OCI-LY7 (cell line): ENCODE measurements around the gene ANGPT4. TPM values are rescaled to one million over a fixed set of nuclear protein-coding genes. Genes with fewer than 3 reads are reported as not detected.
A peak's percentile ranks its signal among the peaks of the same experiment; 100 is the strongest.
"Not testable (repeated sequence)": the region's sequence is repeated elsewhere in the genome, so short reads cannot be mapped to it uniquely, and the experiment has no call there.

Experiments
- BruUV-seq: library from RNA; stranded (reverse); fragments of 400-500 nt; replicated peaks from 2 replicates; lab custom pipeline; 2021; lab: Mats Ljungman, UMichigan
- CTCF ChIA-PET: fragments of 300-600 bp; sonication (Branson Sonifier 250); formaldehyde crosslinking; loops from one replicate; lab custom pipeline; 2022; ENCODE audit warnings: antibody characterized with exemption; ENCODE audit not compliant: unreplicated experiment; lab: Charles Lee
- POLR2A ChIA-PET: fragments of 300-600 bp; sonication (Branson Sonifier 250); formaldehyde crosslinking; loops from one replicate; lab custom pipeline; 2022; ENCODE audit warnings: antibody characterized with exemption; lab: Charles Lee
- DNase-seq: peaks from one replicate; pipeline ENCODE4 v3.0.0-alpha.2; 2015; ENCODE audit warnings: low spot score
- H2AFZ ChIP-seq: fragments of 200-600 bp; sonication (generic), shearing (Covaris generic); 2 replicates; pipeline ENCODE4 v1.6.1; 2014; ENCODE audit warnings: mild to moderate bottlenecking, antibody characterized with exemption, low read length, moderate library complexity
- H3K27ac ChIP-seq: fragments of 200-600 bp; sonication (generic); 2 replicates; pipeline ENCODE4 v1.5.1; 2014; ENCODE audit warnings: mixed run types, low read depth, mild to moderate bottlenecking, moderate library complexity, low read length, inconsistent platforms; ENCODE audit not compliant: poor library complexity, severe bottlenecking
- H3K36me3 ChIP-seq: fragments of 200-600 bp; sonication (generic); 2 replicates; pipeline ENCODE4 v1.6.1; 2014; ENCODE audit warnings: mild to moderate bottlenecking, antibody characterized with exemption, low read length, moderate library complexity, mixed read lengths; ENCODE audit not compliant: insufficient read depth
- H3K4me1 ChIP-seq: fragments of 200-600 bp; sonication (generic); 2 replicates; pipeline ENCODE4 v1.5.1; 2014; ENCODE audit warnings: mild to moderate bottlenecking, low read length; ENCODE audit not compliant: insufficient read depth, poor library complexity, severe bottlenecking
- H3K4me2 ChIP-seq: fragments of 200-600 bp; sonication (generic); 2 replicates; pipeline ENCODE4 v1.6.1; 2014; ENCODE audit warnings: mild to moderate bottlenecking, low read length
- H3K4me3 ChIP-seq: fragments of 200-600 bp; sonication (generic); 2 replicates; pipeline ENCODE4 v1.5.1; 2014; ENCODE audit warnings: mild to moderate bottlenecking, low read depth, low read length; ENCODE audit not compliant: poor library complexity, severe bottlenecking
- H3K79me2 ChIP-seq: fragments of 200-600 bp; sonication (generic); 2 replicates; pipeline ENCODE4 v1.6.1; 2016; ENCODE audit warnings: low read depth, mild to moderate bottlenecking, low read length, moderate library complexity, mixed read lengths; ENCODE audit not compliant: insufficient read depth
- H3K9me2 ChIP-seq: fragments of 200-600 bp; sonication (generic); 2 replicates; pipeline ENCODE4 v1.6.1; 2016; ENCODE audit warnings: mild to moderate bottlenecking, low read length, mixed read lengths; ENCODE audit not compliant: insufficient read depth
- H3K9me3 ChIP-seq: fragments of 200-600 bp; sonication (generic); 2 replicates; pipeline ENCODE4 v1.6.1; 2014; ENCODE audit warnings: mild to moderate bottlenecking, mixed run types, low read length, mixed read lengths
- H4K20me1 ChIP-seq: fragments of 200-600 bp; sonication (generic); 2 replicates; pipeline ENCODE4 v1.6.1; 2014; ENCODE audit warnings: mild to moderate bottlenecking, antibody characterized with exemption, low read length, moderate library complexity, mixed read lengths; ENCODE audit not compliant: insufficient read depth
- EZH2phosphoT487 ChIP-seq: fragments of 200-600 bp; sonication (generic); IDR thresholded peaks from 2 replicates; pipeline ENCODE4 v1.6.1; 2018; ENCODE audit warnings: low read depth, borderline replicate concordance, mild to moderate bottlenecking, mixed run types, antibody characterized with exemption, low read length, moderate library complexity, mixed read lengths
- intact Hi-C: fragments of 100-400 bp; cut with micrococcal nuclease; formaldehyde crosslinking; loops from one replicate; pipeline ENCODE4 v1.10.0; 2022; ENCODE audit not compliant: unreplicated experiment
- total RNA-seq, 2 experiments: library from RNA; depleted of rRNA in 1 of 2; stranded (reverse); fragments of >200 nt in 1 of 2; shearing (Covaris generic) in 1 of 2; gene quantifications; 2 replicates each; pipeline ENCODE4 v1.2.3, GENCODE V29; 2014 to 2022
- TF ChIP-seq, protein P1 (sequence below): fragments of 200-600 bp; sonication (generic); conservative IDR thresholded peaks from 2 replicates; pipeline ENCODE4 v1.5.1; 2014; ENCODE audit warnings: mild to moderate bottlenecking, antibody characterized with exemption, low read length, moderate library complexity, mixed read lengths

Gene ANGPT4
- total RNA-seq, 2 experiments from 2014 or later, result not detected

- H3K4me3 ChIP-seq, result no peak overlapping the region
- no peak for DNase-seq
- H3K36me3 ChIP-seq, result no peaks in the 10 kb centered on the region; the same call in 1 of the 2 replicates
- H3K9me3 ChIP-seq, result no peaks in the 10 kb centered on the region
- H3K4me1 ChIP-seq, result peaks cover 13% of the 10 kb centered on the region
- CTCF ChIA-PET, result no interaction called here
- no peak overlapping the region for H3K27ac ChIP-seq
- H2AFZ ChIP-seq, result no peak overlapping the region
- no peak overlapping the region for H3K4me2 ChIP-seq
- TF ChIP-seq EZH2phosphoT487, result no peak
- TF ChIP-seq, protein P1, sequence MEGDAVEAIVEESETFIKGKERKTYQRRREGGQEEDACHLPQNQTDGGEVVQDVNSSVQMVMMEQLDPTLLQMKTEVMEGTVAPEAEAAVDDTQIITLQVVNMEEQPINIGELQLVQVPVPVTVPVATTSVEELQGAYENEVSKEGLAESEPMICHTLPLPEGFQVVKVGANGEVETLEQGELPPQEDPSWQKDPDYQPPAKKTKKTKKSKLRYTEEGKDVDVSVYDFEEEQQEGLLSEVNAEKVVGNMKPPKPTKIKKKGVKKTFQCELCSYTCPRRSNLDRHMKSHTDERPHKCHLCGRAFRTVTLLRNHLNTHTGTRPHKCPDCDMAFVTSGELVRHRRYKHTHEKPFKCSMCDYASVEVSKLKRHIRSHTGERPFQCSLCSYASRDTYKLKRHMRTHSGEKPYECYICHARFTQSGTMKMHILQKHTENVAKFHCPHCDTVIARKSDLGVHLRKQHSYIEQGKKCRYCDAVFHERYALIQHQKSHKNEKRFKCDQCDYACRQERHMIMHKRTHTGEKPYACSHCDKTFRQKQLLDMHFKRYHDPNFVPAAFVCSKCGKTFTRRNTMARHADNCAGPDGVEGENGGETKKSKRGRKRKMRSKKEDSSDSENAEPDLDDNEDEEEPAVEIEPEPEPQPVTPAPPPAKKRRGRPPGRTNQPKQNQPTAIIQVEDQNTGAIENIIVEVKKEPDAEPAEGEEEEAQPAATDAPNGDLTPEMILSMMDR, result no peak
- no peaks in the 10 kb centered on the region for H4K20me1 ChIP-seq
- intact Hi-C loops, result no loop called here
- POLR2A ChIA-PET, result interaction anchor here (0.7 kb wide), 1 partner anchor 16 kb away, joined by 3 read pairs; no protein-coding TSS in a partner anchor
- H3K9me2 ChIP-seq, result no peaks in the 10 kb centered on the region
- H3K79me2 ChIP-seq, result no peaks in the 10 kb centered on the region
- no TSS peak for BruUV-seq
Observed at GRCh38 chr20:853406-853996, 62.6 kb downstream of the ANGPT4 start.

DNA sequence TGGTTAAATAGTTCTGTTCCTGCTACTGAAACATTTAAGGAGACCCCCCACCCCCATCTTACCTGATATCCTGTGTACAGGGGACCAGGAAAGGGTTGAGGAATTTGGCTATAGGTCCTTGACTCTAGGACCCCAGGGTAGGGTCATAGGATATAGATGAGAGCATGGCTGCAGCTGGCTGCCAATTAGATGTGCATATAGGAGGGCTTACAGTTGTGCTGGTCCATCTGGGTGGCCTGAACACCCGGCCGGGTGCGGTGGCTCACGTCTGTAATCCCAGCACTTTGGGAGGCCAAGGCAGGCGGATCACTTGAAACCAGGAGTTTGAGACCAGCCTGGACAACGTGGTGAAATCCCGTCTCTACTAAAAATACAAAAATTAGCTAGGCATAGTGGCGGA, 67.4 kb downstream of the ANGPT4 start:
- H3K4me2 ChIP-seq, CTCF ChIA-PET, H3K4me3 ChIP-seq, H3K9me3 ChIP-seq, H3K9me2 ChIP-seq, intact Hi-C loops, H3K36me3 ChIP-seq, H4K20me1 ChIP-seq, DNase-seq, H2AFZ ChIP-seq, H3K27ac ChIP-seq, BruUV-seq: not testable (repeated sequence)
- Histone ChIP-seq H3K4me1 (peaks cover 58% of the 10 kb centered on the region), H3K79me2 (peaks cover 28% of the 10 kb centered on the region; the same call in 1 of the 2 replicates)
- POLR2A ChIA-PET, result interaction anchor here (0.5 to 2.7 kb wide), 3 partner anchors 15 to 439 kb away, joined by 3 to 40 read pairs (median 3); partner anchors contain the start of gene FAM110A

DNA sequence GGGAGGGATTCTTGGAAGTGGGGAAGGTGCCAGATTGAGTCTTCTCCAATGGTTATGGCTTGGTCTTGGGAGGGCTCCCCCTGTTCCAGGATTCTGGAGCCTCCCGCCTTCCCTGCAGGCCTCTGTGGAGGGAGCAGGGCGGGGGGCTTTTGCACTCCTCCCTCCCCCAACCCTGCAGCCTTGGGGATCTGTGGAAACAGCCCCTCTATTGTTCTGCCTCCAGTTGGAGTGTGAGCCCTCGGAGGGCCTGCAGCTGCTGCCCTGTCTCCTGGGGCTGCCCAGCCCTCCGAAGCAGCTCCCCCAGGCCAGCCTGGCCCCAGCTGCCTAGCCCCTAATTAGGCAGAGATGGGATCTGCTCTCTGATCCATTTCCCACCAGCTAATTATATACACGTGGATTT, 67.9 kb downstream of the ANGPT4 start:
- peaks cover 4% of the 10 kb centered on the region for H3K36me3 ChIP-seq
- H3K4me2 ChIP-seq, result peak overlapping the region; percentile 81
- TF ChIP-seq EZH2phosphoT487, result no peak
- TF ChIP-seq, protein P1, result no peak
- no peak overlapping the region for H2AFZ ChIP-seq
- no TSS peak for BruUV-seq
- H3K79me2 ChIP-seq, result peaks cover 28% of the 10 kb centered on the region; the same call in 1 of the 2 replicates
- no peak overlapping the region for H3K4me3 ChIP-seq
- intact Hi-C loops, result no loop called here
- ChIA-PET POLR2A (interaction anchor here (0.5 to 2.7 kb wide), 3 partner anchors 15 to 439 kb away, joined by 3 to 40 read pairs (median 3); partner anchors contain the start of gene FAM110A), CTCF (no interaction called here)
- H4K20me1 ChIP-seq, result no peaks in the 10 kb centered on the region
- DNase-seq, result no peak
- no peaks in the 10 kb centered on the region for H3K9me3 ChIP-seq
- H3K27ac ChIP-seq, result peak overlapping the region; percentile 80
- H3K9me2 ChIP-seq, result no peaks in the 10 kb centered on the region
- peaks cover 62% of the 10 kb centered on the region for H3K4me1 ChIP-seq
